NCI-H2196 (cell line): ENCODE results near the gene LGALS4.
A peak's percentile ranks its signal among the peaks of the same experiment; 100 is the strongest.
"Not testable (repeated sequence)": the region's sequence is repeated elsewhere in the genome, so short reads cannot be mapped to it uniquely, and the experiment has no call there.

Experiments
- DNase-seq: peaks from one replicate; lab custom pipeline; 2025; ENCODE audit not compliant: unreplicated experiment; lab: John Stamatoyannopoulos, UW

LGALS4 gene

GRCh38 chr19:38843175-38843758 is 30.5 kb upstream of the LGALS4 start:
- no peak for DNase-seq

GRCh38 chr19:38842439-38843174 is 29.9 kb upstream of the LGALS4 start:
- no peak for DNase-seq

- DNase-seq: no peak
Measured at GRCh38 chr19:38841787-38842438, 29.2 kb upstream of the LGALS4 start.

- no peak for DNase-seq
Measured at GRCh38 chr19:38841180-38841766, 28.5 kb upstream of the LGALS4 start.

- no peak for DNase-seq
Measured at GRCh38 chr19:38840583-38840968, 27.8 kb upstream of the LGALS4 start.

- no peak for DNase-seq
Measured at GRCh38 chr19:38839816-38840582, 27.3 kb upstream of the LGALS4 start.

GRCh38 chr19:38838986-38839761 is 26.4 kb upstream of the LGALS4 start:
- DNase-seq: no peak

GRCh38 chr19:38838208-38838985 is 25.7 kb upstream of the LGALS4 start:
- no peak for DNase-seq

- DNase-seq: peak; percentile 46
Measured at GRCh38 chr19:38837656-38838121, 24.9 kb upstream of the LGALS4 start.

- DNase-seq: no peak
Measured at GRCh38 chr19:38836983-38837626, 24.4 kb upstream of the LGALS4 start.

GRCh38 chr19:38836159-38836982 is 23.6 kb upstream of the LGALS4 start:
- DNase-seq: no peak

GRCh38 chr19:38834590-38834989 is 21.8 kb upstream of the LGALS4 start:
- no peak for DNase-seq

- DNase-seq: no peak
Measured at GRCh38 chr19:38834104-38834490, 21.4 kb upstream of the LGALS4 start.

GRCh38 chr19:38833092-38833425 is 20.3 kb upstream of the LGALS4 start:
- no peak for DNase-seq

- DNase-seq: peak; percentile 62
Measured at GRCh38 chr19:38831142-38831605, 18.4 kb upstream of the LGALS4 start.

- no peak for DNase-seq
Measured at GRCh38 chr19:38830039-38830733, 17.4 kb upstream of the LGALS4 start.

GRCh38 chr19:38829203-38829602 is 16.5 kb upstream of the LGALS4 start:
- not testable (repeated sequence) for DNase-seq
